Measurements from ENCODE around the gene RNF145. TPM values are rescaled to one million over a fixed set of nuclear protein-coding genes. Genes with fewer than 3 reads are reported as not detected.
"Not testable (repeated sequence)": the region's sequence is repeated elsewhere in the genome, so short reads cannot be mapped to it uniquely, and the experiment has no call there.

The RNF145 gene
- total RNA-seq, 3 donors from 2014 or later: 40.5 to 68.2 (median 41.3) TPM

- Histone ChIP-seq H3K4me3 (no peak overlapping the region), H3K36me3 (peaks cover 5% of the 10 kb centered on the region), H3K27me3 (no peaks in the 10 kb centered on the region), H3K4me1 (no peaks in the 10 kb centered on the region), H3K9me3 (no peaks in the 10 kb centered on the region), H3K27ac (no peak overlapping the region)
- TF ChIP-seq POLR2AphosphoS5 (IDR thresholded peaks at IDR 0.05) (no peak), POLR2A (IDR thresholded peaks at IDR 0.05) (no peak)
- TF ChIP-seq, protein P1, sequence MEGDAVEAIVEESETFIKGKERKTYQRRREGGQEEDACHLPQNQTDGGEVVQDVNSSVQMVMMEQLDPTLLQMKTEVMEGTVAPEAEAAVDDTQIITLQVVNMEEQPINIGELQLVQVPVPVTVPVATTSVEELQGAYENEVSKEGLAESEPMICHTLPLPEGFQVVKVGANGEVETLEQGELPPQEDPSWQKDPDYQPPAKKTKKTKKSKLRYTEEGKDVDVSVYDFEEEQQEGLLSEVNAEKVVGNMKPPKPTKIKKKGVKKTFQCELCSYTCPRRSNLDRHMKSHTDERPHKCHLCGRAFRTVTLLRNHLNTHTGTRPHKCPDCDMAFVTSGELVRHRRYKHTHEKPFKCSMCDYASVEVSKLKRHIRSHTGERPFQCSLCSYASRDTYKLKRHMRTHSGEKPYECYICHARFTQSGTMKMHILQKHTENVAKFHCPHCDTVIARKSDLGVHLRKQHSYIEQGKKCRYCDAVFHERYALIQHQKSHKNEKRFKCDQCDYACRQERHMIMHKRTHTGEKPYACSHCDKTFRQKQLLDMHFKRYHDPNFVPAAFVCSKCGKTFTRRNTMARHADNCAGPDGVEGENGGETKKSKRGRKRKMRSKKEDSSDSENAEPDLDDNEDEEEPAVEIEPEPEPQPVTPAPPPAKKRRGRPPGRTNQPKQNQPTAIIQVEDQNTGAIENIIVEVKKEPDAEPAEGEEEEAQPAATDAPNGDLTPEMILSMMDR (IDR thresholded peaks at IDR 0.05): no peak
- intact Hi-C loops (cut with DNase I; ENCODE audit: low total_unique reads): no loop called here
- no peak for DNase-seq (ENCODE audit: low spot score in 2 of 2)
Measured at GRCh38 chr5:159163027-159163700, 46.2 kb downstream of the RNF145 start.

- Histone ChIP-seq H3K9me3 (no peaks in the 10 kb centered on the region), H3K27me3 (no peaks in the 10 kb centered on the region), H3K4me1 (no peaks in the 10 kb centered on the region), H3K27ac (no peak overlapping the region), H3K4me3 (no peak overlapping the region), H3K36me3 (peaks cover 5% of the 10 kb centered on the region)
- intact Hi-C loops (cut with DNase I; ENCODE audit: low total_unique reads): no loop called here
- TF ChIP-seq, protein P1 (IDR thresholded peaks at IDR 0.05): no peak
- TF ChIP-seq POLR2AphosphoS5 (IDR thresholded peaks at IDR 0.05): no peak
- TF ChIP-seq POLR2A (IDR thresholded peaks at IDR 0.05): no peak
- no peak for DNase-seq (ENCODE audit: low spot score in 2 of 2)
Measured at GRCh38 chr5:159161361-159162214, 47.8 kb downstream of the RNF145 start.

- H3K36me3 ChIP-seq; H3K27ac ChIP-seq; H3K9me3 ChIP-seq; DNase-seq (ENCODE audit: low spot score in 2 of 2); H3K4me1 ChIP-seq; H3K4me3 ChIP-seq; H3K27me3 ChIP-seq; intact Hi-C loops (cut with DNase I; ENCODE audit: low total_unique reads): not testable (repeated sequence)
Measured at GRCh38 chr5:159158553-159159091, 50.7 kb downstream of the RNF145 start.

- H3K4me1 ChIP-seq: no peaks in the 10 kb centered on the region
- intact Hi-C loops (cut with DNase I; ENCODE audit: low total_unique reads): no loop called here
- H3K4me3 ChIP-seq: no peak overlapping the region
- no peaks in the 10 kb centered on the region for H3K9me3 ChIP-seq
- H3K27me3 ChIP-seq: no peaks in the 10 kb centered on the region
- TF ChIP-seq POLR2A (IDR thresholded peaks at IDR 0.05): no peak
- no peak for TF ChIP-seq POLR2AphosphoS5 (IDR thresholded peaks at IDR 0.05)
- TF ChIP-seq, protein P1 (IDR thresholded peaks at IDR 0.05): no peak
- H3K27ac ChIP-seq: no peak overlapping the region
- H3K36me3 ChIP-seq: peaks cover 5% of the 10 kb centered on the region
- DNase-seq (ENCODE audit: low spot score in 2 of 2): no peak
Measured at GRCh38 chr5:159157552-159157951, 51.8 kb downstream of the RNF145 start.

- H3K4me1 ChIP-seq: no peaks in the 10 kb centered on the region
- TF ChIP-seq POLR2AphosphoS5 (IDR thresholded peaks at IDR 0.05): no peak
- TF ChIP-seq, protein P1 (IDR thresholded peaks at IDR 0.05): peak; percentile 45 to 77 (median 74)
- DNase-seq (ENCODE audit: low spot score in 2 of 2): no peak
- peaks cover 5% of the 10 kb centered on the region for H3K36me3 ChIP-seq
- intact Hi-C loops (cut with DNase I; ENCODE audit: low total_unique reads): no loop called here
- no peak overlapping the region for H3K4me3 ChIP-seq
- H3K9me3 ChIP-seq: no peaks in the 10 kb centered on the region
- no peaks in the 10 kb centered on the region for H3K27me3 ChIP-seq
- no peak overlapping the region for H3K27ac ChIP-seq
Measured at GRCh38 chr5:159156426-159157238, 52.7 kb downstream of the RNF145 start.
